ENCODE results near the gene CDK5RAP3. TPM values are rescaled to one million over a fixed set of nuclear protein-coding genes. Genes with fewer than 3 reads are reported as not detected.

The CDK5RAP3 gene
- total RNA-seq, 1 donor from 2014 or later: 51.8 TPM

DNA sequence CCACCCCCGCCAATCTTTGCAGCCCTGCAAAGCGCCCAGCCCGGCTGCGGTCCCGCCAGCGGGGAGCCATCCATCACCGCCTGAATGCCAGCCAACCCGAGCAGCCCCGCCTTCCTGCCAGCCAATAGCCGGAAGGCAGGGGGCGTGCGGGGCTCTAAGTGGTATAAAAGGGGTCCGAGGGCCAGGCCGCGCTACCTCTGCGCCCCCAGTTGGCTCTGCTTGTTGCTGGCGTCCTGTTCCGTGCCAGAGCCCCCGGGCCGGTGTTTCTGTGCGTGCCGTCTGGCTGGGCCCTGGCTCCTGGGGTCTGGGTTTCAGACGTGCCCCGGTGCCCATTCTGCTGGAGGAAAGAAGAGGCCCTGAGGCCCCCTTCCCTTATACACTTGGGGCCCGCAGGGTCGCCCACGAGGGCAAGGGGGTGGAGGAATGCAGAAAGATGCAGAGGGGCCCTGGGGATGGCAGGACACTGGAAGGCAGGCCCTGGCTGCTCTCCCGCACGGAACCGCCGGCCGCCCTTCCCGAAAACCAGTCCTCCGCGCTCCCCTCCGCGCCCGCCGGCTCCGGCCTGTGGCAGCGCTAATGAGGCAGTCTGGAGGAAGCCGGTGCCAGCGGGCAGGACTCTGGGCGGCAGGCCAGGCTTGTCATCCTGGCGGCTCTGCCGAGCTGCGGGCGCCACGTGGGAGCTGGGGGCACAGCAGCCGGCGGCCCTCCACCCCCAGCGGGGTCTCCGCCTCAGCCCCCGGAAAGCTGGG lies 52.7 kb downstream of the CDK5RAP3 start:
- peak; percentile 49 to 51 for DNase-seq (ENCODE audit: low read depth in 2 of 2)

DNA sequence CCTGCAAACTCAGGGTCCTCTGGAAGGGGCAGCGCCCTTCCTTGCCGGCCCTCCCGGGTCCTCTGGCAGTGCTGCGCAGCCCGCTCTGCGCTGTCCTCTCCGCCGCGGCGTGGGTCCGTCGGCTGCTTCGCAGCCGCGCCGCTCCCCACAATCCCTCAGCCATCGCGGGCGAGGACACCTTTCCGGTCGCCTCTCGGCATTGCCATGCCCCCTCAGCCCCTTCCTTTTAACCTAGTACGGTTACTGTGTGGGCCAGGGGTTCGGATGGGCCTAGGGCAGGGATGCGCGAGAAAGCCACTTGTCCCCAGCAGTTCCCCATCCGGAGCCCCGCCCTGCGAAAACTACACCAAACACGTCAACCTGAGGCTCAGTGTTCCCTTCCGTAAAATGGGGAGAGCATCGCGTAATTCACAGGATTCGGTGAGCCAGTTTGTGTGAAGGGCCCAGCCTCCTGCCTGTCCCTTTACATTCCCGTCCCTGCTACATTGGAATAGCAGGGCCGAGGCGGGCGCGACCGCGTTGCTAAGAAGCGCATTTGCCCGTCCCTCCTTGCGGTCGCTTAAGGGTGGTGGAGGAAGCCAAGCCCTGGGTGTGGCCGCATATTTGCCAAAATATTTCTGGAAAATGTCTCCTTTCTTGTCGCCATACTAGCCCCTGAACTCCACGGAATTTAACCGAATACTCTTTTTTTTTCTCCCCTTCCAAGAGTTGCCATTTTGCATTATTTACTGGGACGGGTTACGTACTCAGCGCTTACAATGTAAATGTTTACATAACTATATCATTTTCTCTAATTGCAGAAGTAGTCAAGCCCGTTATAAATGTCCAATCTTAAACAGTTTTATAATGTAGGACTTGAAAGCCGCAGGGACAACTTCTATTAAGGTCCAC lies 53.5 kb downstream of the CDK5RAP3 start:
- DNase-seq (ENCODE audit: low read depth in 2 of 2): peak; percentile 8 to 14

DNA sequence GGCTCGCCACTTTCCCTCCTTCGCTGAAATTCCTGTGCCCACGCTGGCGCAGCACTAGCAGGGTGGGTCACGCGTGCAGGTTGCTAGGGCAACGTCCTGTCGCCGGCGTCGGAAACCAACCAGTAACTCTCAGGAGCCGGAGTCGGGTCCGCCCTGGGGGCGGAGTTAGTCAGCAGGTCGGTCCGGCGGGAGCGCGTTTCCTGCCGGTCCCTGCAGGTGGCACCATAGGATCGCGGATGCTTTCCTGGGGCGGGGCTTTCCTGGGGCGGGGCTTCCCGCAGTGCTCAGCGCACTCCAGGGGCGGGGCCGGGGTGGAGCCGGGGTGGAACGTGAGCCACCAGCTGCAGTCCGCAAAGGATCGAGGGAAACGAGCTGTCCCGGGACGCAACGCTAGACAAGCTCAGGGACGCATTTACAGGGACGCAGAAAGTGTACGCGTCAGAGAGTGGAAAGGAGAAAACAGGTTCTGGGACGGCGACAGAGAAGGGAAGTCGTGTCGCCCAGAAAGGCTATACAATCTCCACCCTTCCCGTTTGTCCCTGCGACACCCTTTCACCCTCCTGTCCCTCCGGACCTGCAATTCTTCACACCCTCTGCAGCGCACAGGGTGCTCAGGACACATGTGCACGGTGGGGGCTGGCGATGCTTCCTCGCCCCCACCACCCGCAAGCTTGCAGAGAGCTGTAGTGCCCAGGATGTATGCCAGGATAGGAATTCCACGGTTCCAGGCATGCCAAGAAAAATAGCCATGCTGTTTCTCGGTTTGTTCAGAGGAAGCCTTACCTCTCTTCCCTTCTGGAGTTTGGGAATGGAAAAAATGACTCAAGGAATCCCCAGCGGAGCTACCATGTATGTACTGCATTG lies 54.4 kb downstream of the CDK5RAP3 start:
- DNase-seq (ENCODE audit: low read depth in 2 of 2): peak; percentile 97

DNA sequence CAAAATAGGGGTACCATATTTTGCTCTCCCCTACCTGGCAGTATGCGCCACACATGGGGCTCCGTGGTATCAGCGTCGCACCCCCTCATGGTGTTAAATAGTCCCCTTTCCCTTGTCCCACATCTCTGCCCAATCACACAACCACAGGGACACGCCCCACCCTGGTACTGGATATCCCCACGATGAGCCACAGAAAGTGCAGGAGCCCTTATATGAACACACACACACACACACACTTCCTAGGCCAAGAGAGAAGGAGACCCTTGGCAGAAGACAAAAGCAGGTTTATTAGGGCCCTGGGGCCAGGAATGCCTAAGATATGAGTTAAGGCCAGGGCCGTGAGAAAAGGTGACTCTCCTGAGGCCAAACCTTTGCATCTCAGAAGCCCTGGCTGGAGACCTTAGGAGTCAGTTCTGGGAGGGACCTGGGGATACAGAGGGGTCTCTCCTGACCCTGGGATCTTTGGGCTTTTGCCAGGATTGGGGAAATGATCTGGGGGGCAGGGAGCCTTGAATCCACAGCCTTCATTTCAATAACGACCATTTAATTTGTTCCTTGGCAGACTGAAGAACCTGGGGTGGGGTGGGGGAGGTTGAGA lies 55.1 kb downstream of the CDK5RAP3 start:
- no peak for DNase-seq (ENCODE audit: low read depth in 2 of 2)

DNA sequence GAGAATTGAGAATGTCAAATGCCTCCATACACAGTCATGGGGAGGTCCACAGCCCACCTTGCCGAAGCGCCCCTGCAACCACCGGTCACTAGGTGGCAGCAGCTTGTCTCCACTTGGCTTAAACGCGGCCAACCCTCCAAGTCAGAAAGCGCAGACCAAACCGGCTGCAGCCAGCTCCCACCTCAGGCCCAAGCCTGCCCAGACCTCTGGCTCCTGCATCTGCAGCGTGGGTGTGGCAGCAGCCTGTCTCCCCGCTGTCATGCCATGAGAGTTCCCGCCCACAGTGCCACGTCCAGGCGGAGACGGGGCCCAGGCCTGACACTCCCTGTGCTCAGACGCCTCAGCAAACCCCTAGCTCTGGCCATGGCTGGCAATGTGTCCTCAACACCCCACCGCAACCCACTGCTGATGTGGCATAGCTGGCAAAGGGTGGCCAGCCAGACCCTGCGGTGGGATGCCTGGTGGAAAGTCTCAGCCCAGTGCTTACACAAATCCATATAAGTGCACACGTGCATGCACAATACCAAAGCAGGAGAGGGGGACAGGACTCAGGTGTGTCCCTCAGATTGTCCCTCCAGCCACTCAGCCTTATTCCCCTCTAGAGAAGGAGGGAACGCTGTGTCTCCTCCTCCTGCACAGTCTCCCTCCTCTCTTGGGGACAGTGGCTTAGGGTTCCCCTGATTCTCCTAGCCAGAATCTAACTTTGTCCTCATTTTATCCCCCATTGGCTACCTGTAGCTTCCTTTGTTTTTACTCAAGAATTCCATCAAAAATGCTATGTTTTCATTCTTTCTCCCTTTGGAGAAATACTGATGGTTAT lies 55.8 kb downstream of the CDK5RAP3 start:
- peak; percentile 85 to 90 for DNase-seq (ENCODE audit: low read depth in 2 of 2)

DNA sequence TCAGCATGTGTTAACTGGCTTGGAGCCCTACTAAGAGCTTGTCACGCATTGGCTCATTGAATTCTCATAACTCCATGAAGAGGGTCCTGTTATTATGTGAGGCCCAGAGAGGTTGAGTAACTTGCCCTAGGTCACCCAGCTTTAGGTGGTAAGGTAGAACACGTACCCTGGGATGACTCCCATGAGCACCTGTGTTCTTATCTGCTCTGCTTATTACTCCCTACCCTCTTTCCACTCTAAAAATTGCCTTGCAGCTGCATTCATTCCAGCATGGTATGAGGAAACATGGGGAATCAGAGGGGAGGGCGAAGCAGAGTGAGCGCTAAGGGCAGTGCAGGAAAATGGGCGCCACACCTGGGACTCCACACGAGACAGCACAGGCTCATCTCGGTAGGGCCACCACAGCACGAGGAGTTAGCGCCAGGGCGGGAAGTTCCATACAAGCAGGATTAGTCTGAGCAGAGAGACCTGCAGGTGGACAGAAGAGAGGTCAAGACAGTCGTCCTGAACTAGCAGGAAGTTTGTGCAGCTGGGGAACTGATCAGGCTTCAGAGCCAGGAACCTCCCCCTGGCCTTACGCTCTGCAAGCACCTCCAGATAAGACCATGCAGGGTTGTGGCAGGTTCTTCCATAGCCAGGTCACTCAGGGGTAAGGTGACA lies 56.5 kb downstream of the CDK5RAP3 start:
- DNase-seq (ENCODE audit: low read depth in 2 of 2): no peak

DNA sequence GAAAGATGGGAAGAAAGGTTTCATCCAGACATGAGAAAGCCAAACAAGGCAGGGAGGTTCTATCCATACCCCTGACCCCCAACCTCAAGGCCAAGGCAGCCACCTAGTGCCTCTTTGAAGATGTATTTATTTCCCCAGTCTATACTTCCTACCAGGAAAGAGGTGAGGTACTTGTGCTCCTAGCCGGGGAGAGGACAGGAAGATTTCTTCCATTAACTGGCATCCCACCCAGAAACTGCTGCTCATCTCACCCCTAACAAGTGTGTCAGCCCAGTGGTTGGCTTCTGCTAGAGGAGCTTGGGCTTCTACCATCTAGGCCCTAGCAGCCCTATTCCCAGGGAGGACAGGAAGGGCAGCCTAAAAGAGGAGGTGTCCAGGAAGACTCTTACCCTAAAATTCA lies 57.8 kb downstream of the CDK5RAP3 start:
- no peak for DNase-seq (ENCODE audit: low read depth in 2 of 2)

DNA sequence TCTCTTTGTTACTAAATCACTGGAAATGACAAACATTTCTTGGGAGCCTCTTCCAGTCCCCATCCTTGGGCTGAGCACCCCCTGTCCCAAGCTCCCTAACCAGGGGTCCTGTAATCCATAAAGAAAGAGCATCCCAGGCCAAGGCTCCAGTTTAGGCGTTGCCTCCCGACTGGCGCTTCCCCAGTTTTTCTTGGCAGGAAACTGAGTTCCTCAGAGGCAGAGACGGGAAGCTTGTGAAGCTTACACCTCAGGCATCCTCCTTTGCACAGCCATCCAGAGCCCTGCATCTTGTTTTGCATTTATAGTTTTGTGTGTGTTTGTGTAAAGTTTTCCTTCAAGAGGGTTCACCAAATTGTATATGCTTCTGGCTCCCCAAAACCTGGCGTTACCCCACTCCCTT lies 59.6 kb downstream of the CDK5RAP3 start:
- peak in 1 of 2 donors; percentile 26 for DNase-seq (ENCODE audit: low read depth in 2 of 2)

Other genes starting within 250 kb of the CDK5RAP3 start
- not detected in 2 replicates for gene TBX21, start 237.9 kb upstream of the CDK5RAP3 start, total RNA-seq
- gene OSBPL7, start 149.3 kb upstream of the CDK5RAP3 start, total RNA-seq: 4.8 and 7.5 TPM in 2 replicates
- gene MRPL10, start 139.6 kb upstream of the CDK5RAP3 start, total RNA-seq: 16.3 and 18.3 TPM in 2 replicates
- gene LRRC46, start 139.4 kb upstream of the CDK5RAP3 start, total RNA-seq: not detected in 2 replicates
- gene SCRN2, start 129.8 kb upstream of the CDK5RAP3 start, total RNA-seq: 23.2 and 27.7 TPM in 2 replicates
- gene SP6, start 120.0 kb upstream of the CDK5RAP3 start, total RNA-seq: 0.65 and 3.0 TPM in 2 replicates
- gene SP2, start 74.9 kb upstream of the CDK5RAP3 start, total RNA-seq: 0.87 and 1.8 TPM in 2 replicates
- gene PNPO, start 29.5 kb upstream of the CDK5RAP3 start, total RNA-seq: 15.7 and 24.4 TPM in 2 replicates
- gene PRR15L, start 13.2 kb upstream of the CDK5RAP3 start, total RNA-seq: not detected in 2 replicates
- 4.6 and 7.0 TPM in 2 replicates for gene COPZ2, start 66.7 kb downstream of the CDK5RAP3 start, total RNA-seq
- 72.6 and 93.5 TPM in 2 replicates for gene NFE2L1, start 77.2 kb downstream of the CDK5RAP3 start, total RNA-seq
- 38.4 and 42.9 TPM in 2 replicates for gene CBX1, start 130.4 kb downstream of the CDK5RAP3 start, total RNA-seq
- 10.7 and 13.5 TPM in 2 replicates for gene SNX11, start 136.7 kb downstream of the CDK5RAP3 start, total RNA-seq

All from lung microvascular endothelial cell (primary cell).